G401.6 (cell line): ENCODE data around the gene ZNF276.

ENCODE experiments used
- FAIRE-seq: peaks from 2 replicates; lab custom pipeline; 2012; peaks lifted over from hg19 to GRCh38; lab: Jason Lieb, UNC

Gene ZNF276

GRCh38 chr16:89716916-89717687 lies 4.2 kb upstream of the ZNF276 start:
- no peak for FAIRE-seq

DNA sequence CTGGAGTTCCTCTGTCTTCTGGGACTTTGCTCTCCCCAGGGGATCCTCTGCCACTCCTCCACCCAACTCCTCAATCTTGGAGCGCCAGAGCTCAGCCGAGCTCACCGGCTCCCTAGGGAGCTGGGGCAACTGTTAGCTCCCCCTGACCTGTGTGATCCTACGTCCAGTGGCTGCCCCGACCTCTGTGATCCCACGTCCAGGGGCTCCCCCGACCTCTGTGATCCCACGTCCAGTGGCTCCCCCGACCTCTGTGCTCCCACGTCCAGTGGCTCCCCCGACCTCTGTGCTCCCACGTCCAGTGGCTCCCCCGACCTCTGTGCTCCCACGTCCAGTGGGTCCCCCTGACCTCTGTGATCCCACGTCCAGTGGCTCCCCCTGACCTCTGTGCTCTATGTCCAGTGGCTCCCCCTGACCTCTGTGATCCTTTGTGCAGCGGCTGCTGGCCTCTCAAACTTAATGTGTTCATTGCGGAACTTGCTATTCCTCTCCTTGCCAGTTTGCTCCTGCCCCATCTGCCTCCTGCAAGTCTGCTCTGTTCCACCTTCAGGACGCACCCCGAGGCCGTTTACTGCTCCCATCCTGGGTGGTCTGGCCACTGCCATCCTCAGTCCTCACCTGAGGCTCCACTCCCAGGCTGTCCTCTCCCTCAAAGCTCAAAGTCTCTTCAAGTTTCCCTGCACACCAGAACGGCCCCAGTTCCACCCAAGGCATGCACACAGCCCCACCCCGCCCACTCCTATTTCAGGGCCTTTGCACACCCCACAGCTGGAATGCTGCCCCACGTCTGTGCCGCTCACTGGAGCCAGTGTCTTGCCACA lies 3.4 kb upstream of the ZNF276 start:
- FAIRE-seq, result no peak

DNA sequence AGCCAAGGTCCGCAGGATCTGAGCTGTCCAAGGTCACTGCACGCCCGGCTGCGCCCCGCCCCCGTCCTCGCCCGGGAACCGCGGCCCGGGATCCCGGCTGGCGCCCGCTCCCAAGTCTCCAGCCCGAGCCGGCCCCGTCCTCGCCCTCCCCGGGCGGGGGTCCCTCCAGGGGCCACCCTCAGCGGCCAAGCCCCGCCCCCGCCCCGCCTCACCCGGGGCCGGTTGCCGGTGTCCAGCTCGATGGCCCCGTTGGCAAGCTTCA lies 855 bp upstream of the ZNF276 start:
- FAIRE-seq, result no peak

DNA sequence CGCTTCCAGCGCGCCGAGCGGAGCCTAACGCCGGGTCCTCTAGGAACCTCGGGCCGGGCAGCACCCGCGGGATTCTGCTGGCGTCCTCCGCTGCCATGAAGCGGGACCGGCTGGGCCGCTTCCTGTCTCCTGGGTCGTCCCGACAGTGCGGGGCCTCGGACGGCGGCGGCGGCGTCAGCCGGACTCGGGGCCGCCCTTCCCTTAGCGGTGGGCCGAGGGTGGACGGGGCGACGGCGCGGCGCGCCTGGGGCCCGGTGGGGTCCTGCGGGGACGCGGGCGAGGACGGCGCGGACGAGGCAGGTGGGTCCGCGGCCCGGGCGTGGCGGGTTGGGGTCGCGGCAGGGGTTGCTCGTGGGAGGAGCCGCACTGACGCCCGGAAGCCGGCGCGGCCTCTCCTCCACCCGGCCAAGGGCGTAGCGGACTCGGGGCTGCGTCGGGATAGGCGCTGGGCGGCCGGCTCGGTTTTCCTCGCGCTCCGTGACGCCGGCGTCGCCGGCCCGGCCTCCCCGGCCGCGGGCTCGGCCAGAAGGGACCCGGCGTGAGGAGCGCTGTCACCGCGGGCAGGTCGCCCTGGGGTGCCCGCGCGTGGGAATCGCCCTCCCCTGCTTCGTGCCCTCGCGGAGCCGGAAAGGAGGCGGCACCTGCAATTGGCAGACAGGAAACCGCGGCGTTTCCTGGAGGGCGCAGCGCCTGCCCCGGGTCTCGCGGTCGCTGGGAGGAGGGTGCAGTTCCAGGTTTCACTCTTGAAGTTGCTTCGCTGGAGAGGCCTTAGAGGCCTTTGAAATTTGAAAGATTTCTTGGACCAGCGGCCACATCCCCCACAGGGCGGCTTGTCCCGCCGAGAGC lies 432 bp downstream of the ZNF276 start:
- FAIRE-seq, result no peak

DNA sequence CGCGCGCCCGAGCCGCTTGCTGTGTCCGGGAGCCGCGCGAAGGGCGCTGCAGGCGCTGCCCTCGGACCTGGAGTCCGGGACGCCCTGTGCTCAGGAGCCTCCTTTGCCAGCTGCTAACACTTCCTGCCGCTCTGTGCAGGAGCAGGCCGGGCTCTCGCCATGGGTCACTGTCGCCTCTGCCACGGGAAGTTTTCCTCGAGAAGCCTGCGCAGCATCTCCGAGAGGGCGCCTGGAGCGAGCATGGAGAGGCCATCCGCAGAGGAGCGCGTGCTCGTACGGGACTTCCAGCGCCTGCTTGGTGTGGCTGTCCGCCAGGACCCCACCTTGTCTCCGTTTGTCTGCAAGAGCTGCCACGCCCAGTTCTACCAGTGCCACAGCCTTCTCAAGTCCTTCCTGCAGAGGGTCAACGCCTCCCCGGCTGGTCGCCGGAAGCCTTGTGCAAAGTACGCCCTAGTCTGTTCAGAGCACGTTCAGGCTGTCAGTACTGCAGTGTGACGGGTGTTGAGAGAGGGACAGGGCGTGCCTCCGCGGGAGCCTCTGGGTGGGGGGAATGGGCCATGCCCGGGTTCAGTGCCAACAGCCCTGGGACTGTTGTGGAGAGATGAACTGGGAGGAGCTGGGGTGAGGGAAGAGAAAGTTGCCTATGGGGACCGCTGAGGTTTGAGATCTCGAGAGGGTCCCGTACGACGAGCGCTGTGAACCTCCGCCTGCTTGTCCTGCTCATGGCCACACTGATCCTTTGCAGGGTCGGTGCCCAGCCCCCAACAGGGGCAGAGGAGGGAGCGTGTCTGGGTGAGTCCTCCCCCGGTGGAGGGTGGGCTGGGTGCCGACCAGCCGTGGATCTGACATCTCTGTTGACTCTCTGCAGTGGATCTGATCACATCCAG lies 1.3 kb downstream of the ZNF276 start:
- no peak for FAIRE-seq

DNA sequence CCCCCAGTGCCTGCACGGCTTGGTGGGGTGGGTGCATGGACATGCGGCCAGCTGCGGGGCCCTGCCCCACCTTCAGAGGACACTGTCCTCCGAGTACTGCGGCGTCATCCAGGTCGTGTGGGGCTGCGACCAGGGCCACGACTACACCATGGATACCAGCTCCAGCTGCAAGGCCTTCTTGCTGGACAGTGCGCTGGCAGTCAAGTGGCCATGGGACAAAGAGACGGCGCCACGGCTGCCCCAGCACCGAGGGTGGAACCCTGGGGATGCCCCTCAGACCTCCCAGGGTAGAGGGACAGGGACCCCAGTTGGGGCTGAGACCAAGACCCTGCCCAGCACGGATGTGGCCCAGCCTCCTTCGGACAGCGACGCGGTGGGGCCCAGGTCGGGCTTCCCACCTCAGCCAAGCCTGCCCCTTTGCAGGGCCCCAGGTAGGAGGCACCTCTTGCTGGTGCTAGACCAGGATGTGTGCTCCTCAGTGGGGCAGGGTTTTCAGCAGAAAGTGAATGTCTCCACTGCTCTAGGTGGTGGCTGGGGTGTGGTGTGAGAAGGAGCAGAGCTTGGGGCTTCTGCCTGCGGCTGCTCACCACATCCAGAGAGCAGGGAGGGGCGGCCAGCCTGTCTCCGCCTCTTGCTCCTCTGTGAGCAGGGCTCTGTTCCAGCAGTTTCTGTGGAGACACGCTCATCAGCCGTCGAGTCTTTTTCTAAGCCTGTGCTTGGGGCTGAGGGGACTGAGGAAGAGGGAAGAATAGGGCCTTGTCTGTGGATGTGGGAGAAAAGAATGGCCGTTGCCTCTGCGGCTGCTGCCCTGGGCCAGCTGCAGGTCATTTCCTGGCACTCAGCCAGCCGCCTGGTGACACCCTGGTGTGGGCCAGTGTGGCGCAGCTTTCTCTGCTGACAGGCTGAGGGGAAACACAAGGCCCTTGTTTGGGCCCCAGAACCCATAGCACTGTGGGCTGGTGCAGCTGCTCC lies 2.2 kb downstream of the ZNF276 start:
- FAIRE-seq, result no peak

DNA sequence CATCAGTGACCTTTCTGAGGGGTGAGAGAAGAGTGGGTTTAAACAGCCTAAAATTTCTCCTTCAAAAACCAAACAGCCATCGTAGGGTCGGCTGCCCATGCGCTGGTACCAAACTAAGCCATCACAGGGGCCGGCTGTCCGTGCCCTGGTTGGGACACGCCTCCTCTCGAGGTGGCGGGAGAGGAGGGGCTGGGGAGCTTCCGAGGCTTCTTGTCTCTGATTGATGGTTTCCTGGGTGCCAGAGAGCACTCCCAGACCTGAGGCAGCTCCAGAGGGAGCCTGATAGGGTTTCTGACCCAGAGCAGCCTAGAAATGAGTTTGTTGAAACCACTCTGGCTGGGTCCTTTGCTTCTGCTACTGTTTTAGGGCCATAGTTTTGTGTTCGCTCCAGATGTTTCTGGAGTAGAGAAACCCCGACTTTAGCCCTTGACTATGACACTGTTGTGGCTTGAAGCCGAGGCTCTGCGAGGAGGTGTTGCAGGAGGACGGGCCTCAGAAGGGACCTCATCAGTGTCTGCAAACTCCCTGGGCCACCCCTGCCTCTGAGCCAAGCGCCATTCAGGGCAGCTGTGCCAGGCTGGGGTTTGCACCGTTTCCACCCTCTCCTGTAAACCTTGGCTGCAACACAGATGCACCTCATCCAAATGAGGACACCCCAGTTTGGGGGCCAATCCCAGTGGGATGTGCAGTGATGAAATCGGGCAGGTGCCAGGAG lies 6.2 kb downstream of the ZNF276 start:
- no peak for FAIRE-seq

GRCh38 chr16:89729293-89729692 lies 8.0 kb downstream of the ZNF276 start:
- FAIRE-seq, result no peak

DNA sequence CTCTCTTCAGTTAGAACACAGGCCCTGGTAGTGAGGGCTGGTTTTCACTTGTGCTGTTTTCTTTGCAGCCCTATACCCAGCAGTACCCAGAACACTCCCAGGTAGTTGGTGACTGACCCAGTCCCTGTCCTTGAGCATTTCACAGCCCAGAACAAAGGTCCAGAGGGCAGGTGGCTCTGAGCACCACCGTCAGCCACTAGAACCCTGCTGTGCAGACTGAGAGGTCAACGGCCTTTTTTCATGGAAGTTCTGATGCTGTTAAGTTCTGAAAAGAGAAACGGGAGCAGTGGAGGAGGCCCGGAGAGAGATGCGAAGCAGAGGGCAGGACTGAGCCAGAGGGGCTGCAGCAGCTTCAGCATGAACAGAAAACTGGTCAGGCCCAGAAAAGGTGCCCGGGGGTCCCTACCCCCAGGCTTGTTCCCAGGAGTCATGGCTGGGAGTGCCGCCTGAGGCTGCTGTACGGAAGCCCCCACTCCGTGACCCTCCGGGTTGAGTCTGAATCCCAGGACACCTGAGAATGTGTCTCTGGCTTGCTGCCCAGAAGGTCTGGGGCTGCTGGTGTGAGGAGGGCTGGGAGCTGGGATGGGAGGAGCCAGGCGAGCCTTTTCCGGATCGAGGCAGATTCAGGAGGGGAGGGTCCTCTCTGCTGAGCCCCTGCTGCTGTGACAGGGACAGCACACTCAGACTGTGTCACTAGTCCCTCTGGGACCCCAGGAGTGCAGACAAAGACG lies 8.7 kb downstream of the ZNF276 start:
- FAIRE-seq, result no peak

- FAIRE-seq, result no peak
These were observed 9.4 kb downstream of the ZNF276 start for GRCh38 chr16:89730610-89731234.

DNA sequence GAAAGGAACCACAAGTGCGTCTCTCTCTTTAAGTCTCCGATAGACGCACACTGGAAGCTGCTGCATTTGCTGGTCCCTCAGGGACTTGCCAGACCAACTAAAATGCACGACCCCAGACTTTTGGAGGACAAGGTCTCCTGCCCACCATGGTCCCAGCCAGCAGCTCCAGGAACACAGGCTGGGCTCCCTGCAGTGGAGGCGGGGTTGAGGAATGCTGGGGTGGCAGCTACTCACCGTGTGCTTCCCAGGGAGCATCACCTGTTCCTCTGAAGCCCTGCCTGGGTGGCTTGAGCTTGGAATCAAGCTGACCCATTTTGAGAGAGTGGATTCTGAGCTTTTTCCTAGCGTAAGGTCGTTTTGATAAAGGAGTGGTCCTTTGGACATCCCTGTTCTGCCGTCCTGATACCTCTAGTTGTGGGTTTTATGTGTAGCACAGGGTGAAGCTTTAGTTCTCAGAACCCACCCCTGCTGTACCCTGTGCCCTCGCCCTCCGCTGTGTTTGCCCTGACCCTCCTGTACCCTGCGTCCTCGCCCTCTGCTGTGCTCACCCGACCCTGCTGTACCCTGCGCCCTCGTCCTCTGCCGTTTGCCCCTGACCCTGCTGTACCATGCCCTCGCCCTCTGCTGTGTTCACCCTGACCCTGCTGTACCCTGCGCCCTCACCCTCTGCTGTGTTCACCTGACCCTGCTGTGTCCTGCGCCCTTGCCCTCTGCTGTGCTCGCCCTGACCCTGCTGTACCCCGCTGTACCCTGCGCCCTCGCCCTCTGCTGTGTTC lies 11.0 kb downstream of the ZNF276 start:
- FAIRE-seq, result no peak

- no peak for FAIRE-seq
These were observed 11.5 kb downstream of the ZNF276 start for GRCh38 chr16:89732918-89733242.

DNA sequence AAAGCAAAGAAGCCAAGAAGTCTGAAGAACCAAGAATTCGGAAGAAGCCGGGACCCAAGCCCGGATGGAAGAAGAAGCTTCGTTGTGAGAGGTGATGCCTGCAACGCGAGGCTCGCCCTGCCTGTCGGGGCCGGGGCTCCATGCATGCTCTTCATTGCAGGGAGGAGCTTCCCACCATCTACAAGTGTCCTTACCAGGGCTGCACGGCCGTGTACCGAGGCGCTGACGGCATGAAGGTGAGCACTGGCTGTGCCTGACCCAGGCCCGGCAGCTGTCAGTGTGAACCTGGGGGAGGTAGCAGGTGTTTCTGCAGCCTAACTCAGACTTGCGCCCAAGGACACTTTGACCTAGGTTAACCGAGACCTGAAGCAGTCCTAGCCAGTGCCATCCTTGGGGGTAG lies 12.0 kb downstream of the ZNF276 start:
- no peak for FAIRE-seq

GRCh38 chr16:89733792-89734191 lies 12.5 kb downstream of the ZNF276 start:
- FAIRE-seq, result no peak

DNA sequence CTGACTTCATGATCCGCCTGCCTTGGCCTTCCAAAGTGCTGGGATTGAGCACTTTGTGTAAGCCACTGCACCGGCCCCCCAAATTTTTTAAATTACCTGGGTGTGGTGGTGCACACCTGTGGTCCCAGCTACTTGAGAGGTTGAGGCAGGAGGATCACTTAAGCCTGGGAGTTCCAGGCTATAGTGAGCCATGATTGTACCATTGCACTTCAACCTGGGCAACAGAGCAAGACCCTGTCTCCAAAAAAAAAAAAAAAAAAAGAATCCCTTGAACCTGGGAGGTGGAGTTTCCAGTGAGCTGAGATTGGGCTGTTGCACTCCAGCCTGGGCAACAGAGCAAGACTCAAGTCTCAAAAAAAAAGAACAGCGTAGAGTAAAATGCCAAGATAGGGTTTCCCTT lies 15.2 kb downstream of the ZNF276 start:
- FAIRE-seq, result no peak

GRCh38 chr16:89737341-89738071 lies 16.2 kb downstream of the ZNF276 start:
- no peak for FAIRE-seq

GRCh38 chr16:89738072-89738377 lies 16.7 kb downstream of the ZNF276 start:
- FAIRE-seq, result no peak
